HG03575 (cell line): ENCODE data around the gene CYP4F22.
"Not testable (repeated sequence)": the region's sequence is repeated elsewhere in the genome, so short reads cannot be mapped to it uniquely, and the experiment has no call there.

Experiments used
- ATAC-seq: cut with Tn5 transposase; IDR thresholded peaks from one replicate; pipeline ENCODE4 v1.9.1; 2021; ENCODE audit not compliant: unreplicated experiment, insufficient number of reproducible peaks, low FRiP score; ENCODE audit errors: extremely low read depth

Gene CYP4F22

GRCh38 chr19:15557223-15557622 is 48.9 kb downstream of the CYP4F22 start:
- ATAC-seq, result no peak

- no peak for ATAC-seq
Measured at GRCh38 chr19:15562145-15562544, 53.8 kb downstream of the CYP4F22 start.

GRCh38 chr19:15562861-15563260 is 54.5 kb downstream of the CYP4F22 start:
- ATAC-seq, result no peak

GRCh38 chr19:15563325-15563794 is 55.0 kb downstream of the CYP4F22 start:
- no peak for ATAC-seq

GRCh38 chr19:15563931-15564330 is 55.6 kb downstream of the CYP4F22 start:
- ATAC-seq, result no peak

- ATAC-seq, result no peak
Measured at GRCh38 chr19:15564534-15565168, 56.3 kb downstream of the CYP4F22 start.

- ATAC-seq, result no peak
Measured at GRCh38 chr19:15570420-15570819, 62.1 kb downstream of the CYP4F22 start.

- ATAC-seq, result no peak
Measured at GRCh38 chr19:15575406-15575805, 67.1 kb downstream of the CYP4F22 start.

- ATAC-seq, result no peak
Measured at GRCh38 chr19:15576526-15577156, 68.3 kb downstream of the CYP4F22 start.

- ATAC-seq, result no peak
Measured at GRCh38 chr19:15577184-15577771, 69.0 kb downstream of the CYP4F22 start.

GRCh38 chr19:15583346-15583745 is 75.0 kb downstream of the CYP4F22 start:
- no peak for ATAC-seq

- ATAC-seq, result no peak
Measured at GRCh38 chr19:15584095-15584494, 75.8 kb downstream of the CYP4F22 start.

GRCh38 chr19:15584541-15585115 is 76.3 kb downstream of the CYP4F22 start:
- ATAC-seq, result no peak

- no peak for ATAC-seq
Measured at GRCh38 chr19:15587663-15588062, 79.3 kb downstream of the CYP4F22 start.

GRCh38 chr19:15588265-15588664 is 79.9 kb downstream of the CYP4F22 start:
- ATAC-seq, result no peak

GRCh38 chr19:15589760-15590451 is 81.6 kb downstream of the CYP4F22 start:
- no peak for ATAC-seq

GRCh38 chr19:15591796-15592195 is 83.5 kb downstream of the CYP4F22 start:
- ATAC-seq, result no peak

GRCh38 chr19:15592506-15592905 is 84.2 kb downstream of the CYP4F22 start:
- not testable (repeated sequence) for ATAC-seq

- ATAC-seq, result not testable (repeated sequence)
Measured at GRCh38 chr19:15593766-15594165, 85.4 kb downstream of the CYP4F22 start.
